NAMALWA (cell line): Measurements from ENCODE around the gene ZNRF4.

Experiments used
- DNase-seq: peaks from one replicate; pipeline ENCODE4 v3.0.0-alpha.2; 2015; ENCODE audit warnings: low spot score

The ZNRF4 gene

DNA sequence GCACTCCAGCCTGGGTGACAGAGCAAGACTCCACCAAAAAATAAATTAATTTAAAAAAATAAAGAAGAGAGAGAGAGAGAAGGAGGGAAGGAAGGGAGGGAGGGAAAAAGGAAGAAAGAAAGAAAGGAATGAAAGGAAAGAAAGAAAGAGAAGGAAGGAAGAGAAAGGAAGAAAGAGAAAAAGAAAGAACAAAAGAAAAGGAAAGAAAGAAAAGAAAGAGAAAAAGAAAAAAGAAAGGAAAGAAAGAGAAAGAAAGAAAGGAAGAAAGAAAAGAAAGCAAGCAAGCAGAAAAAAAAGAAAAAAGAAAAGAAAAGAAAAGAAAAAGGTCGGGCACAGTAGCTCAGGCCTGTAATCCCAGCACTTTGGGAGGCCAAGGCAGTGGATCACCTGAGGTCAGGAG lies 14.9 kb upstream of the ZNRF4 start:
- no peak for DNase-seq

GRCh38 chr19:5443723-5444122 lies 11.5 kb upstream of the ZNRF4 start:
- no peak for DNase-seq

DNA sequence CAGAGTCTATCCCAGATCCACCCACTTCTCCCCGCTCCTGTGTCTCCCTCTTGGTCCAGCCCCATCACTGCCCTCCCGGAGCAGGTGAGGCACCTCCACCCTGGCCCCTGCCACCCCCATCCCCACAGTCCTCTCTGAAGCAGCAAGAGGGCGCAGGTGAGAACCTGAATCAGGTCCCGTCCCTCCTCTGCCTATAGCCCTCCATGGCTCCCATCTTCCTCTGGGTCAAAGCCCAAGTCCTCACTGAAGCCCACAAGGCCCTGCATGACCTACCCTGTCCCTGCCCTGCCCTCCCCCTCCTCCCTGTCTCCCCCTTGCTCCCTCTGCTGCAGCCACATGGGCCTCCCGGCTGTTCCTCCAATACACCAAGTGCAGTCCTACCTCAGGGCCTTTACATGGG lies 10.8 kb upstream of the ZNRF4 start:
- no peak for DNase-seq

DNA sequence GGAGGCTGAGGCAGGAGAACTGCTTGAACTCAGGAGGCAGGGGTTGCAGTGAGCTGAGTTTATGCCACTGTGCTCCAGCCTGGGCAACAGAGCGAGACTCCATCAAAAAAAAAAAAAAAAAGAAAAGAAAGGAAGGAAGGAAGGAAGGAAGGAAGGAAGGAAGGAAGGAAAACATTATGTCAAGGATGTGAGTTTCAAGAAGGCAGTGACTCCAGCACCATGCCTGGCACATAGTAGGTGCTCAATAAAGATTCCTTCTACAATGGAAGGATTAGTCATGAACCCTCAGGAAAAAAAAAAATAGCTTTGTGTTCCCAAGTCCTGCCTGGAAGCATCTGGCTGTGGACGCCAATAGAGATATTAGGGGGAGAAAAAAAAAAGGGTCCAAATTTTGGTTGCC lies 10.1 kb upstream of the ZNRF4 start:
- DNase-seq: no peak

DNA sequence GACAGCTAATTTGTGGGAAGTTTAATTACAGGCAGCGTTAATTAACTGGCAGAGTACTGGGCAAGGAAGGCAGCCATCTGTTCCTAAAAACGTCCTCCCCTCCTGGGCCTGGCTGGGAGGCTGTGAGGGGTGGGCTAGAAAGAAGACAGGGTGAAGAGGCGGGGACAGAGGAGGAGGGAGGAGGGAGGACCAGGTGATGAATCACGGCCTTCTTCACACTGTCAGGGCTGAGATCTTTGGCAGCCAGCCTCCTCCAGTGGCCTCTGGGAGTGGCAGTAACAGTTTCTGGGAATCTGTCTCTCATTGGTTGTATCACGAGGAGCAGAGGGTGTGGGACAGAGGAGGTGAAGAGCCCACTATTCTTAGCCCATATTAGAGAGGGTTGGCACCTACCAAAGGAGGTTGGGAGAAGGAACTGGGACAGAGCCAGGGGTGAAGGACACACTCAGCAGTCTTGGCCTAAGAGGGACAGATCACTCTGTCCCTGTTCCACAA lies 9.6 kb upstream of the ZNRF4 start:
- no peak for DNase-seq

DNA sequence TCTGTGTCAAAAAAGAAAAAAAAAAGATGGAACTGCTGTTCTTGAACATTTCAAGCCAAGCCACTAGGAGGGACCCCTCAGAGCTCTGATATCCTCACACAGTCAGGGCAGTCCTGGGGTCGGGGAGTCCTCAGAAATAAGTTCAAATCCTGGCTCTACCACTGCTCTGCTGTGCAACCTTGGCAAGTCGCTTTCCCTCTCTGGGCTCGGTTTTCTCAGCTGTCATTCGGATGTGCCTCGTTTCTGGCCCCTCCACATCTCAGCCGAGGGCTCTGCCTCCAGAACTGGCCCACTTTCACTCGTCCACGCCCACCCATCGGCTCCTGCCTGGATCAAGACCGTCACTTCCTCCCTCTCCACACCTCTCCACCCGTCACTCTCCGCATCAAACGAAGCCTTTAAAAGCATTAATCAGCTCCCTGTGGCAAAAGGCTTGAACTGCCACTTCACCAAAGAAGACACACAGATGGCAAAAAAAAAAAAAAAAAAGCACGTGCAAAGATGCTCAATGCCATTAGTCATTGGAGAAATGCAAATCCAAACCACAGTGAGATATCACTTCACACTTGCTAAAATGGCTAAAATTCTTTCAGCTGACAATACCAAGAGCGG lies 7.4 kb upstream of the ZNRF4 start:
- DNase-seq: peak; percentile 26

GRCh38 chr19:5448374-5448773 lies 6.8 kb upstream of the ZNRF4 start:
- DNase-seq: no peak

DNA sequence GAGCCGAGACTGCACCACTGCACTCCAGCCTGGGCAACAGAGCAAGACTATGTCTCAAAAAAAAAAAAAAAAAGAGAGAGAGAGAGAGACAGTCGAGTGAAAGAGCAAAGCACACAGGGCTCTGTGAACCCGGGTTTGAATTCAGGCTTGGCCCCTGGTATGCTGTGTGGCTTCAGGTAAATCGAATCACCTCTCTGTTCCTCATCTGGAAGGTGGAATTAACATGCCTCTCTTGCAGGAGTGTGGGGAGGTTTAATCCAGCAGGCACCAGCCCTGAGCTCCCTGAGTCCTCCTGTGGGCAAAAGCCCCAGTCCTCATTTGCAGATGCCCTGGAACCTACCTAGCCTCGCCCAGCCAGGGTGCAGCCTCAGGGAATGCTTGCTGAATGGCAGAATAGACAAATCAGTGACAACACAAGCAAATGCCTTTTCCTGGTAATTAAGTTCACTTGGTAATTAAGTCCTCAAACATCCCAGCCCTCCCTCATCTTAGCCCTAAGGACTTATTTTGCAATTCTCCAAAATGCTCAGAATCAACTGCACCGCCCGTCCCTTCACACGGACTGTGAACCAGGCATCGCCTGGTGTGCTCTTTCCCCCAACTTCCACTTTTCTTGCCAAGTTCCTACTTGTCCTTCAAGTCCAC lies 4.6 kb upstream of the ZNRF4 start:
- no peak for DNase-seq

GRCh38 chr19:5451494-5451893 lies 3.7 kb upstream of the ZNRF4 start:
- DNase-seq: no peak

DNA sequence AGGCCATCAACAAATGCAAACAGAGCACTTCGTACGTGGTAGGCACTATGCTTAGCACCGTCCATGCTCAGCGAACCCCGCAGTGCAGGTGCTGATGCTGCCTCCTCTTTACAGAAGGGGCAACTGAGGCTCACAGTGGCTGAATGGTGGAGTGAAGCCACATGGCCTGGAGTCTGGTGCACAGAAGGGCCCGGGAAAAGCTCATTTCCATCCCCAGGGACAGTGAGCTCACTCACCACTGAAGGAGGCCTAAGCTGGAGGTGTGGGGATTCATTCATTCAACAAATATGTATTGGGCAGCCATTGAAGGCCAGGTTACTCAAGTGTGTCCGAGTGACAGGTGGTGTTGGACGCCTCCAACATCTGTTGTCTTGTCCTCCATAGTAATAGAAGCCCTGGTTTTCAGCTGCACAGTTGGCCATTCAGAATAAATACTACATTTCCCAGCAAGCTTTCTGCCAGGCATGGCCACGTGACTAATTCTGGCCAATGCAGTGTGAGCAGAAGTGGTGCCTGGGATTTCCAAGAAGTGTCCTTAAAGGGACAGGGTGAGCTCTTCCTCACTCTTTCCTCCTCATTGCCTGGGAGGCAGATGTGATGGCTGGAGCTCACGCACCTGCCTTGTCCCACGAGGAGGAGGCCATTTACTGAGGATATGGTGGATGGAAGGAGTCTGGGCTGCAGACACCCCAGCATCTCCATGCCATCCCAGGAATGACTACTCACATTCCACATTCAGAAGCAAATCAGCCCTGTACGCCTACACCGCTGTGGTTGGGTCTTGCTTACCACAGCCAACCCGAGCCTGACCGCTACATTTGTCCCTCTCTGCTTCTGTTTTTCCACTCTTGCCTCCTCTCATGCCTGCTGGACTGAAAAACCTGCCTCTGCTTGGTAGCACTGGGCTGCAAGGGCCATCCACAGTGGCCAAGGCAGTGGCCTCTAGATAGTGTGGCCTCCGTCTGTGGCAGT lies 2.3 kb upstream of the ZNRF4 start:
- peak; percentile 74 for DNase-seq

GRCh38 chr19:5454743-5455142 lies 474 bp upstream of the ZNRF4 start:
- DNase-seq: no peak

GRCh38 chr19:5456130-5456840 lies 1.1 kb downstream of the ZNRF4 start:
- DNase-seq: no peak

GRCh38 chr19:5456841-5457200 lies 1.6 kb downstream of the ZNRF4 start:
- DNase-seq: no peak

DNA sequence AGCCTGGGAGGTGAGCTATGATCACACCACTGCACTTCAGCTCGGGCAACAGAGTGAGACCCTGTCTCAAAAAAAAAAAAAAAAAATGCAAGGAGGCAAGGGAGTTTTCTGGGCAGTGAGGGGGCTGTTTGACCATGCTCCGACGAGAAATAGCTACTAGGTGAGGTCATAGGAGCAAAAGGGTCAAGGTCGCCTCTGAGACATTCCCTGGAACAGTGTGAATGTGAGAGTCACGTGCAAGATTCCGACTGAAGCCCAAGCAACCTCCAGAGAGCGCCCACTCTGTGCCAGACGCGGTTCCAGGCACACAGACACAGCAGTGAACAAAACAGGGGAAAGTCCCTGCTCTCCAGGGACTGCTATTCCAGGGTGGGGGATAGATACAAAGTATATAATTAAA lies 2.5 kb downstream of the ZNRF4 start:
- no peak for DNase-seq

DNA sequence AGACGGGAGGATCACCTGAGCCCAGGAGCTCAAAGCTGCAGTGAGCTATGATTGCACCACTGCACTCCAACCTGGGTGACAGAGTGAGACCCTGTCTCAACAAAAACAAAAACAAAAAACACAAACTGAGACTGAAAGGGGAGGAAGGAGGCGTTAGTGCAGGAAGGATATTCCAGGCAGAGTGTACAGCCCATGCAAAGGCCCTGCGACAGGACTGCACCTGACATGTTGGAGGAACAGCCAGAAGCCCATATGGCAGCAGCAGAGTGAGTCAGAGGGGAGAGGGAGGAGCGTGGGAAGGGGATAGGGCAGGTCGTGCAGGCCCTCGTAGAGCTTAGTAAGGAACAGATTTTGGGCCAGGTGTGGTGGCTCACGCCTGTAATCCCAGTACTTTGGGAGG lies 3.2 kb downstream of the ZNRF4 start:
- no peak for DNase-seq

DNA sequence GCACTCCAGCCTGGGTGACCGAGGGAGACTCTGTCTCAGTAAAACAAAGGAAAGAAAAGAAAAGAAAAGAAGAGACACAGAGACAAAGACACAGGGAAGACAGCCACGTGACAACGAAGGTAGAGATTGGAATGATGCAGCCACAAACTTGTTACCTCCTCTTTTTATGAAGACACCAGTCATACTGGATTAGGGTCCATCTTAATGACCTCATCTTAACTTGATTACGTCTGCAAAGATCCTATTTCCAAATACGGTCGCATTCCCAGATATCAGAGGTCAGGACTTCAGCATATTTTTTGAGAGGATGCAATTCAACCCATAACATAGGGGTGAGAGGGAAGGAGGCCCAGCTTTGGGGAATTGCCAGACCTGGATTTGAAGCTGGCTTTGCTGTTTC lies 4.1 kb downstream of the ZNRF4 start:
- no peak for DNase-seq

GRCh38 chr19:5460748-5461147 lies 5.5 kb downstream of the ZNRF4 start:
- peak; percentile 72 for DNase-seq

DNA sequence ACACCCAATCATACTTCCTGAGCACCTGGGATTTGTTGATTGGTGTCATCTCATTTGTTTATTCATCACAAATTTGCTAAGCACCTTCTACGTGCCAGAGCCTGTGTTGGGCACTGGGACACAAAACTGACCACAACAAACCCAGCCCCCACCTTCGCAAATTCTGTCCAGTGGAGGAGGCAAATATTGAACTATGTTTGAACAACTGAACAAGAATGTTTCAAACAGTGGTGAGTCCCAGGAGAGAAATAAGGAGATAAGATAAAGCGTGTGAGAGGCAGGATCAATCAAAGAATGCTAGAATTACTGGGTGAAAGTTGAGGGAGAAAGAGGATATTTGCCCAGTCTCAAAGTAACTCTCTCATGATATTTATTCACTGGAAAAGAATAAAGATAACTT lies 8.7 kb downstream of the ZNRF4 start:
- no peak for DNase-seq

GRCh38 chr19:5466072-5466471 lies 10.9 kb downstream of the ZNRF4 start:
- DNase-seq: no peak

DNA sequence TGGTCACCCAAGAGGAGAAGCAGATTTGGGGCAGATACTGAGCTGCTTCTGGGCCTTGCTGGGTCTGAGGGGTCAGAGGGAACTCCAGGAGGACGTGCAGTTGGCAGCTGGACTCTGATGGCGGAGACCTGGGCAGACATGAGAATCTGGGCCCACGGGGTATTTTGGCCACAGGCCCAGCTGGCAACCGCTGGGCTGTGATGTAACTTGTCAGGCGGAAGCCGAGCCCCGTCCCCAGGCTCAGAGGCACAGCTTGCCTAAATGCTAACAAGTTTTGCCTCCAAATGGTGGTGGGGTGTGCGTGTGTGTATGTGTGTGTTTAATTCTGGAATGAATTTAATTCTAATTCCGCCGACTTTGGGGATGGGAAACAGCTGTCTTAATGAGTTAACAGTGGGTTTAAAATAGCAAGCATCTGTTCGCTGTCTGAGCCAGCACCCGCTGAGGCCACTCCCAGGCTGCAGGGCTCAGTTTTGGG lies 11.6 kb downstream of the ZNRF4 start:
- no peak for DNase-seq

DNA sequence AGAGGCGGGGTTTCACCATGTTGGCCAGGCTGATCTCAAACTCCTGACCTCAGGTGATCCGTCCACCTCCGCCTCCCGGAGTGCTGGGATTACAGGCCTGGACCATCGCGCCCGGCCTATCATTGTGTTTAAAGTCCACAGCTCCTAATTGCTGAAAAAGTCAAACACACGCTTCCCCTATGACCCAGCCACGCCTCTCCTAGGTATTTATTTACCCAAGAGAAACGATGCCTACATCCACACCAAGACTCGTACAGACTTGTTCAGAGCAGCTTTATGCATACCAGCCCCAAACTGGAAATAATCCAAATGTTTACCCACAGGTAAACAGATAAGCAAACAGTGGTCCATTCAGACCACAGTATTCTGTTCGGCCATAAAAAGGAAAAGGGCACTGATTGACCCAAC lies 15.1 kb downstream of the ZNRF4 start:
- DNase-seq: no peak

DNA sequence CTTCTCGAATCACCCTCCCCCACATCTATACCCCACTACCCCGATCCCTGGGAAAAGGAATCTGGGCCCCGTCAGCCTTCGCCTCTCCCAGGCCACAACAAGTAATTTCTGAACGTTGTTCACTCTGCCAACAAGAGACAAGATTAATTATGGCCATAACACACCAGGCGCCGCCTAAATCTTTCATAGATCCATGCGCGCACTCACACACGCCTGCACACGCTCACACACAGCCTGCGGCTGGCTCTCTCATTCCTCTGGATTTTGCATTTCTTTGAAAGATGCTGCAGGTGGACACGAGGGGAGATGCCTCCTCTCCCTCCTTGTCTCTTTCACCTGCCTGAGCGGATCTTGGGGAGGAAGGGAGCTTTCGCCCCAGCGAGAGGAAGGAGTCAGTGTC lies 17.1 kb downstream of the ZNRF4 start:
- no peak for DNase-seq
